Amygdala (tissue), 56 donors: Measurements from ENCODE around the gene KDELR3.

Source experiments
- DNase-seq, 56 donors: peaks; one replicate each; lab custom pipeline; 2025; lab: John Stamatoyannopoulos, UW

The KDELR3 gene

DNA sequence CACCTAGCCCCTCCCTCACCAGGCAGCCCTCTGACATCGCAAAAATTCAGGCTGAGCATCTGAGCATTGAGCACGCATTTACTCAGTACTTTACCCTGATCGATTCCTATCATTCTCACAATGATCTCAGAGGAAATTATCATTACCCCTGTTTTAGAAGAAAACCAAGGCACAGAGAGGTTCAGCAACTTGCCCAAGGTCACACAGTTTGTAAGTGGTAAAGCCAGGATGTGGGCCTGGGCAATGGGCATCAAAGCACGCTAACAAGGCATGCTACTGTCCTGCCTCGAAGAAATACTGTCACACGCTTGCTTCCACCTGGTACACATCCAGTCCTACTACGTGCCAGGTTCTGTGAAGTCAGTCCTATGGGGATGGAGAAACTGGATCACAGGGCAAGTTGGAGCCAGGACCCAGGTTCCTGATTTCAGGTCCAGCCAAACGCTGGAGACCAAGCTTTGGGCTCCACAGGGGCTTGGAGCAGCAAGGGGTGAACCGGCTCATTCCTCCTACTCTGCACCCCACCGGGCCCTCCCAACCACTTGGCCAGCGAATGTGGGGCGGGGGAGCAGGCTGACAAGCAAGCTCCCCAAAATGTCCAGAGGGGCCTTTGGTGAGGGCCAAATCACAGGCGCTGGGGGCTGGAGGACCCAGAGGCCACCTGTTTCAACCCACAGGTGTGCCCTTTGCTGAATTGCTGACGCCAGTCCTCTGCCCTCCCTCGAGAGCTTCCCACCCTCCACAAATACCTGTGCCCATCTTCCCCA, 31.1 kb upstream of the KDELR3 start:
- no peak for DNase-seq

- no peak for DNase-seq
These were observed 30.5 kb upstream of the KDELR3 start for GRCh38 chr22:38437416-38437815.

- no peak for DNase-seq
These were observed 27.0 kb upstream of the KDELR3 start for GRCh38 chr22:38440747-38441350.

- peak in 2 of 56 donors; percentile 10 to 14 for DNase-seq
These were observed 26.1 kb upstream of the KDELR3 start for GRCh38 chr22:38441620-38442287.

- DNase-seq: no peak
These were observed 24.8 kb upstream of the KDELR3 start for GRCh38 chr22:38442967-38443627.

GRCh38 chr22:38443628-38444521, 24.0 kb upstream of the KDELR3 start:
- no peak for DNase-seq

- no peak for DNase-seq
These were observed 23.1 kb upstream of the KDELR3 start for GRCh38 chr22:38444783-38445182.

- DNase-seq: no peak
These were observed 21.8 kb upstream of the KDELR3 start for GRCh38 chr22:38446018-38446601.

- DNase-seq: peak in 1 of 56 donors; percentile 14
These were observed 18.8 kb upstream of the KDELR3 start for GRCh38 chr22:38448945-38449745.

GRCh38 chr22:38449776-38450175, 18.1 kb upstream of the KDELR3 start:
- DNase-seq: peak in 18 of 56 donors; percentile 10 to 40 (median 24)

DNA sequence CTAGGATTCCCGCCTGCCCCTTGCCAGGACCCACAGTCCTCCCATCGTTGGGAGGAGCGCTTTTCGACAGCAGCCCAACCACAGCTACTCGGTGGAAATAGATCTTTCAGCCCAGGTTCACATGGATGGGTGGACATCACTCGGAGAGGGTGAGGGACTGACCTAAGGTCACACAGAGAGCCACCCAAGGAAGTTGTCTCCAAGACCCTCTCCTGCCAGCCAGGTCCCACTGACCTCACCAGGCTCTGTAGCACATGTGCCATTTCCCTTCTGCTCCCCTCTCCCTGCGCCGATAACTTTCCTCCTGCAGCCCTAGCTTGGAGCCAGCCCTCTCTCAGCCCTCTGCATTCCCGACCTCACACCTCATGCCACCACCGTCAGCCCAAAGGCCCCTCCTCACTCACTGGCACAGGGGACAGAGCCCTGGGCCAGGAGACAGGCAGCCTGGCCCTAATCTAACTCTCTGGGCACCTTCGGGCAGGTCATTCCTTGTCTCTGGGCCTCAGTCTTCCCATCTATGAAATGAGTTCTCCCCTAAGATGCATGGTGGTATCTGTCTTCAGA, 17.6 kb upstream of the KDELR3 start:
- no peak for DNase-seq

- no peak for DNase-seq
These were observed 16.5 kb upstream of the KDELR3 start for GRCh38 chr22:38451404-38451803.

DNA sequence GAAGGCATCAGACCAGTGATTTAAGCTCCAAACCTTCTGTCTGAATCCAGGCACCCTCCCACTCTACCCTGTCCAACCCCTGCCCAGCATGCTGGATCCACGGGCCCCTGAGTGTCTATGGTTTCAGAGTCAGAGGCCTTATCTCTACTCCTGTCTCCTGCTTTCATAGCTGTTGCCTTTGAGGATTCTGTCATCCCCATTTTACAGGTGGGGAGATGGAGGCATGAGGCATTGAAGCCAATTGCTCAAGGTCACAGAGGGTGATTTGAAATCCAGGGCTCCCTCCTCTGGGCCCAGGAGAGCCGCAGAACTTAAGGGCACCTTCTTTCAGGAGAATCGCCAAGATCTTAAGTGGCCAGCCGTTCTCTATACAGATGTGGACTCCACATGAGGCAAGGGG, 16.0 kb upstream of the KDELR3 start:
- DNase-seq: no peak

DNA sequence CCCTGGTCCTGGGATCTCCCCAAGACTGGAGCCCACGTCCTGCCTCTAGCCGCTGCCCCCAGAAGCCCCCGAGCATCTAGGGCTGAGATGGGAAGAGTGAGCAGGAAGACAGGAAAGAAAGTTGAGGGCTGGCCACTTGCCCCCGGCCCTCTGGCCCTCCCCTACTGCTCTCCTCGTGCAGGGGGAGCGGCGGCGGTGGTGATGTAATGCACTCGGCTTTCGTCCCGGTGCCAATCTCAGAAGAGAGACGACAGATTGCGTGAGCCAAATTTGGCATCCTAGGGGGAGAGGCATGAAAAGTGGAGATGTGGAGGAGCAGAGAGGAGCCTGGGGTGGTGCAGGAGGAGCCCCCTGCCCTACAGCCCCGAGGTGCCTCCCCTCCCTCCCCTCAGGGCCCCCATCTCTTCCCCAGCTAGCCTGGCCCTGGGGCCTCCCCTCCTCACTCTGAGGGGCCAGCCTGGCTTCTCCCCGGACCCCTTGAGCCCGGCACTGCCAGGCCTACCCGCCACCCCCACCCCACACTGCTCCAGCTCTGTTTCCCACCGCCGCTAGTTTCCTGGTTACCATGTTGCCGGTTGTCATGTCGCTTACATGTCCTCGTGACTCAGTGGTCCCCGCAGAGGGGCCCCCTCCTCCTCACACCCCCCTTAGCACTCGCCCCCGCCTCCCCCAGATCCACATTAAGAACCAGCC, 15.4 kb upstream of the KDELR3 start:
- DNase-seq: peak in 38 of 56 donors; percentile 8 to 82 (median 47)

GRCh38 chr22:38453066-38453672, 14.7 kb upstream of the KDELR3 start:
- DNase-seq: peak in 1 of 56 donors; percentile 9

DNA sequence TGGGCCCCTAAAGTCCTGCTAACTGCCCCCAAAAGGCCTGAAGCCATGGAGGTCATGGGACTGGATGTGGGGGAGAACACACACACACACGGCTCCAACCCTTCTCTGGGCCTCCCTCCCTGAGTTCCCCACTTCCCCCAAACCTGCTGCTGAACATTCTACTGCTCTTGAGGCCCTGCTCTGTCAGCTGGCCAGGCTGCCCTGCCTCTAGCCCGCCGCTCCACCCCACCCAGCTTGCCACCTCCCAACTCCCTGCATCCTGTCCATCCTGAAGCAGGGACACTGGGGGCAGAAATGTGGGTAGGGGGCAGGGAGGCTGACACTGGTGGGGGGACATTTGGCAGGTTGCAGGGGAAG, 13.9 kb upstream of the KDELR3 start:
- DNase-seq: no peak

- peak in 1 of 56 donors; percentile 16 for DNase-seq
These were observed 13.4 kb upstream of the KDELR3 start for GRCh38 chr22:38454353-38455075.
